ENCODE results near the gene OGFOD2.
"Not testable (repeated sequence)": the region's sequence is repeated elsewhere in the genome, so short reads cannot be mapped to it uniquely, and the experiment has no call there.

Gene OGFOD2

GRCh38 chr12:123001464-123001863, 26.4 kb downstream of the OGFOD2 start:
- no peak for DNase-seq

- no peak for DNase-seq
Observed at GRCh38 chr12:123003257-123003656, 28.2 kb downstream of the OGFOD2 start.

- no peak for DNase-seq
Observed at GRCh38 chr12:123004287-123004686, 29.2 kb downstream of the OGFOD2 start.

GRCh38 chr12:123005081-123005626, 30.1 kb downstream of the OGFOD2 start:
- no peak for DNase-seq

GRCh38 chr12:123006977-123007376, 31.9 kb downstream of the OGFOD2 start:
- peak in 1 of 58 donors; percentile 10 for DNase-seq

- no peak for DNase-seq
Observed at GRCh38 chr12:123010110-123010509, 35.1 kb downstream of the OGFOD2 start.

GRCh38 chr12:123010681-123011080, 35.6 kb downstream of the OGFOD2 start:
- no peak for DNase-seq

- DNase-seq: no peak
Observed at GRCh38 chr12:123011701-123012100, 36.7 kb downstream of the OGFOD2 start.

- DNase-seq: no peak
Observed at GRCh38 chr12:123013185-123014095, 38.4 kb downstream of the OGFOD2 start.

GRCh38 chr12:123014473-123014872, 39.4 kb downstream of the OGFOD2 start:
- DNase-seq: not testable (repeated sequence)

GRCh38 chr12:123017753-123018152, 42.7 kb downstream of the OGFOD2 start:
- no peak for DNase-seq

GRCh38 chr12:123019841-123020138, 44.7 kb downstream of the OGFOD2 start:
- DNase-seq: no peak

- DNase-seq: no peak
Observed at GRCh38 chr12:123021688-123022604, 46.9 kb downstream of the OGFOD2 start.

GRCh38 chr12:123022846-123023245, 47.8 kb downstream of the OGFOD2 start:
- DNase-seq: no peak

- no peak for DNase-seq
Observed at GRCh38 chr12:123024819-123025391, 49.9 kb downstream of the OGFOD2 start.

- DNase-seq: no peak
Observed at GRCh38 chr12:123026094-123026853, 51.2 kb downstream of the OGFOD2 start.

GRCh38 chr12:123027726-123028445, 52.8 kb downstream of the OGFOD2 start:
- no peak for DNase-seq

- no peak for DNase-seq
Observed at GRCh38 chr12:123028475-123028874, 53.4 kb downstream of the OGFOD2 start.

- no peak for DNase-seq
Observed at GRCh38 chr12:123029550-123029949, 54.5 kb downstream of the OGFOD2 start.
